Measurements from ENCODE around the gene KIF26A.

Gene KIF26A

DNA sequence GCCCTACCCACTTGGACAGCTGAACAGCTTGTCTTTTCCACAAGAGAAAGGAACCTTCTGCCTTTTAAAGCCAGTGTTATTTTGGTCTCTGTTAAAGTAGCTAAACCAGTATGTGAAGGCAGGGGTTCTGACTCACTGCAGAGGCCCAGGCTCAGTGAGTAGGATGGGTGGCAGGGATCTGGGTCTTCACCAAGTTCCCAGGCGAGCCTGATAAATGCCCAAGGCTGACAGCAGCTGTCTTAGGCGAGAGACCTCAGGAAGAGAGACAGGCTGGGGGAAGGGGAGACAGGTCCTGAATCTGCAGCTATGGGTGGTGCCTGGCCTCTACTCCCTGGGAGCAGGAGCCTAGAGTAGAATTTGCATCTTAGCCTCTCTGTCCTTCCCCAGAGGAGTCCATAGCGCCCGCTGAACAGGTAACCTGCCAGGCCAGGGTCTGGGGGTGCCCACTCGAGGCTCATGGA lies 18.1 kb upstream of the KIF26A start:
- TF ChIP-seq POLR2A (IDR thresholded peaks at IDR 0.05; ENCODE audit: low read length) (no peak), GATA1 (IDR thresholded peaks at IDR 0.05; ENCODE audit: low read depth, low read length) (no peak)
- DNase-seq: no peak

DNA sequence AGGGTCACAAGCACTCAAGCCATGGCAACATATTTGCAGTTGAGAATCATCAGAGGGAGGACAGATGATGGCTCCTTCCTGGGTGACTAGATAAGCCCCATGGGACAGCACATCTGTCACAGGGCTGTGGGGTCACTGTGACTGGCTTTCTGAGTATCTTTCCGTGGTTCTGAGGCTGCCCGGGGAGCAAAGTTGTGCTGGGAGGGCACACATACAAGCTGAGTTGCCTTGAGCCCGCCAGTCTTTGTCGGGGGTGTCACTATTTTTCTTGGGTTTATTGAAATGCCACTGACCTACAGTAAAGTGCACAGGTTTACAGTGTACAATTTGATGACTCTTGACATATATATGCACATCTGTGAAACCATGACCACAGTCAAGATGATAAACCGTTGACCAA lies 17.2 kb upstream of the KIF26A start:
- TF ChIP-seq POLR2A (IDR thresholded peaks at IDR 0.05; ENCODE audit: low read length) (no peak), GATA1 (IDR thresholded peaks at IDR 0.05; ENCODE audit: low read depth, low read length) (no peak)
- DNase-seq: no peak

DNA sequence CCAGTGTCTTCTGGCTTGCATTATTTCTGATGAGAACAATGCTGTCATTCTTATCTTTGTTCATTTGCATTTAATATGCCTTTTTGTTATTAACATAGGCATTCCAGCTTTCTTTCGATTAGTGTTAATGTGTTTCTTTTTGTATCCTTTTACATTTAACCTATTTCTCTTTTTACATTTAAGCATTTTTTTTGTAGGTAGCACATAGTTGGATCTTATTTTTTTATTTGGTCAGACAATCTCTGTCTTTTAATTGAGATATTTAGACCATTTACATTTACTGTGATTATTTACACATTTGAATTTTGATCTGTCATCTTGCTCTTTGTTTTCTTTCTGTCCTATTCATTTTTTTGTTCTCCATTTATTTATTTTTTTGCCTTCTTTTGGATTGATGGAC lies 14.5 kb upstream of the KIF26A start:
- TF ChIP-seq POLR2A (IDR thresholded peaks at IDR 0.05; ENCODE audit: low read length) (no peak), GATA1 (IDR thresholded peaks at IDR 0.05; ENCODE audit: low read depth, low read length) (no peak)
- no peak for DNase-seq

DNA sequence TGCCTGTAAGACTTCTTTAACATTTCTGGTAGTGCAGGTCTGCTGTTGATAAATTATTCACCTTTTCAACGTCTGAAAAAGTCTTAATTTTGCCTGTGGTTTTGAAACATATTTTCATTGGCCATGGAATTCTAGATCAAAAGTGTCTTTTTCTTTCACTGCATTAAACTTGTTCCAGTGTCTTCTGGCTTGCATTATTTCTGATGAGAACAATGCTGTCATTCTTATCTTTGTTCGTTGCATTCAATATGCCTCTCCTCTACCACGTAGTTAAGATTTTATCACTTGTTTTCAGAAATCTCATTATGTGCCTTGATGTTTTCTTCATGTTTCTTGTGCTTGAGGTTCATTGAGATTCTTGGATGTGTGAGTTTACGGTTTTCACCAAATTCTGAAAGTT lies 13.4 kb upstream of the KIF26A start:
- DNase-seq: no peak

DNA sequence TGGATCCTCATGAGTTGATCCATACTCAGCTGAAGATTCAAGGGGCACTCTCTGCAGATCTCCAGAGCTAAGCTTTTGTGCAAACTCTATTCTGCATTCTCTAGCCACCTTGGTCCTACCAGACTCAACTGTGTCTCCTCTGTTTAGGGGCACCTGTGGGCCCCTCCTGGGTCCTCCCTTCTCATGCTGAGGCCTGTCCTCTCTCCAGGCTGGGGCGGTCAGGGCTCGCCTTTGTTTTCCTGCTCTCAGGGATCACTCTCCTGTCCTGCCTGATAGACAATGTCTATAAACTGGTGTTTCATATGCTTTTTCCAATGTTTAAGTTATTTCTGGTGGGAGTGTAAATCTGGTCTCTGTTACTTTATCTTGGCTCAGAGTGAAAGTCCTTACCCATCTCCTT lies 11.6 kb upstream of the KIF26A start:
- TF ChIP-seq GATA1 (IDR thresholded peaks at IDR 0.05; ENCODE audit: low read depth, low read length) (no peak), POLR2A (IDR thresholded peaks at IDR 0.05; ENCODE audit: low read length) (no peak)
- no peak for DNase-seq

More for the DNA sequence above, 13.4 kb upstream of the KIF26A start:
- TF ChIP-seq POLR2A (IDR thresholded peaks at IDR 0.05; ENCODE audit: low read length): no peak
- TF ChIP-seq GATA1 (IDR thresholded peaks at IDR 0.05; ENCODE audit: low read depth, low read length): no peak

DNA sequence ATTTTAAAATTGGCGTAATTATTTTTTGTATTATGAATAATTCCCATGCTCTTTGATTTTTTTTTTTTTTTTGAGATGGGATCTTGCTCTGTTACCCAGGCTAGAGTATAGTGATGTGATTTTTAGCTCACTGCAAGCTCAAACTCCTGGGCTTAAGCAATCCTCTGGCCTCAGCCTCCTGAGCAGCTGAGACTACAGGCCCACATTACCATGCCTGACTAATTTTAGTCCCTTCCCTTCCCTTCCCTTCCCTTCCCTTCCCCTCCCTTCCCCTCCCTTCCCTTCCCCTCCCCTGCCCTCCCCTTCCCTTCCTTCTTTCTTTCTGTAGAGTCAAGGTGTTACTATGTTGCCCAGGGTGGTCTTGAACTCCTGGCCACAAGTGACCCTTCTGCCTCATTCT lies 9.4 kb upstream of the KIF26A start:
- DNase-seq: no peak
- TF ChIP-seq POLR2A (IDR thresholded peaks at IDR 0.05; ENCODE audit: low read length): no peak
- TF ChIP-seq GATA1 (IDR thresholded peaks at IDR 0.05; ENCODE audit: low read depth, low read length): no peak

DNA sequence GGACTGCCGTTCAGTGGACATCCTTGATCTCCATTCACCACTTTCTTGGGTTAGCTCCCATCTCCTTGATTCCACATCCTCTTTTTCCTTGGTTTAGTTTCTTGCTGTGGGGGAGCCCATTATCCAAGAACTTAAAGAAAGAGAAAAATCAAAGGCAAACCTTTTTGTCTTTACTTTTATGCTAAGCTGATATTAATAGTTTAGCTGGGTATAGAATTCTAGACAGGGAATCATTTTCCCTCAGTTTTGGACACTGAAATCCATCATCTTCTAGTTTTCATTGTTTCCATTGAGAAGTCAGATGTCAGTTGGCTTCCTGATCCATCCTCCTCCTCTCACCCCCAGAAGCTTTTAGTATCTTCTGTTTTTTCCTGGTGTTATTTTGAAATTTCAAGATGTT lies 8.8 kb upstream of the KIF26A start:
- TF ChIP-seq POLR2A (IDR thresholded peaks at IDR 0.05; ENCODE audit: low read length) (no peak), GATA1 (IDR thresholded peaks at IDR 0.05; ENCODE audit: low read depth, low read length) (no peak)
- no peak for DNase-seq

DNA sequence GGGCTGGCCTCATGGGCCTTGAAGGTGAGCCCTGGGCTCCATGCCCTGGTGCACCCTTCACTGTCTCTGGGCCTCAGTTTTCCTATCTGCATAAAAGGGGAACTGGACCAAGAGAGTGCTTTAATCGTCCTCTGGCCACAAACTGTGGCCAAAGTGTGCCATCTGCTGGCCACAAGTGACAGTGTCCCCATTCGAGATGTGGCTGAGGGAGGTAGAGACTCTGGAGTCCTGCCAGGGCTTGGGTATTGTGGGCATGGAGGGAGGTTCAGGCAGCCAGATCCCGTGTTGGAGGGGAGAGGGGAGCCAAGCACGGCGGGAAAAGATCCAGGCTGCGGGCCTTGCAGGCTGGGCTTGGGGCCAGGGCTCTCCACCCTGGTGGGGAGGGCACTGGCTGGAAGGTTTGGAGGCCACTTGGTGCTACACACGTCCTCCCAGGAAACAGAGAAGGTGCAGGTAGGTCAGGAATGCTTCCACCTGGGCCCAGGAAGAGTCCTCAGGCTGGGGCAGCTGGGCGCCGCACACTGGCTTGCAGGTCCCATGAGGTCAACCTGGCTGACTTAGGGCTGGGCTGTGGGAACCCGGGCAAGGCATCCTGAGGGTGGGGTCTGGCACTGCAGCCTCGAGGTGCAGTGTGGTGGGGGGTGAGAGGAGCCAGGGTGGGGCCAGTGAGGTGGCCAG lies 7.3 kb upstream of the KIF26A start:
- no peak for TF ChIP-seq GATA1 (IDR thresholded peaks at IDR 0.05; ENCODE audit: low read depth, low read length)
- no peak for TF ChIP-seq POLR2A (IDR thresholded peaks at IDR 0.05; ENCODE audit: low read length)
- peak in 1 of 2 experiments; percentile 38 for DNase-seq

DNA sequence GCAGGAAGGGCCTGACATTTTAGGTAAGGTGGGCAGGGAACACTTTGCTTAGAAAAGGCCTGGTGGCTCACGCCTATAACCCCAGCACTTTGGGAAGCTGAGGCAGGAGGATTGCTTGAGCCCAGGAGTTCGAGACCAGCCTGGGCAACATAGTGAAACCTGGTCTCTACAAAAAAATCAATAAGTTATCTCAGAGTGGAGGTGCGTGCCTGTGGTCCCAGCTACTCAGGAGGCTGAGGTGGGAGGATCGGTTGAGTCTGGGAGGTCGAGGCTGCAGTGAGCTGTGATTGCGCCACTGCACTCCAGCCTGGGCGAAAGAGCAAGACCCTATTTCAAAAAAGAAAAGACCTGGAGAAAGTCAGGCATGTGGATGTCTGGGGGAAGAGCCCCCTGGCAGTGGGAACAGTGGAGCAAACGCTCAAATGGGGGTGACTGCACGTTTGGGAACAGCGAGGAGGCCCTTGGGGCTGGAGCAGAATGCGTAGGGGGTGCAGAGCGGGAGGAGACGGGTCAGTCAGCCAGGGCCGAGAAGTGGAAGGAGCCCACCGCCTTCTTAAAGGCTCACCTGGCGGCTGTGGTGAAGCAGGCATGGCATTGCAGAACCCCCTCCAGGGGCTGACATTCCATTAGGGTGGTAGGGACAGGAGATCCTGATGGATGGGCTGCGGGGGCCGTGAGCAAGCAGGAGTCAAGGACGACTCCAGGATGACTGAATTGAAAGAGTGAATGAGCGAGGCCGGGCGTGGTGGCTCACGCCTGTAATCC lies 6.2 kb upstream of the KIF26A start:
- DNase-seq: no peak
- TF ChIP-seq POLR2A (IDR thresholded peaks at IDR 0.05; ENCODE audit: low read length) (no peak), GATA1 (IDR thresholded peaks at IDR 0.05; ENCODE audit: low read depth, low read length) (no peak)

DNA sequence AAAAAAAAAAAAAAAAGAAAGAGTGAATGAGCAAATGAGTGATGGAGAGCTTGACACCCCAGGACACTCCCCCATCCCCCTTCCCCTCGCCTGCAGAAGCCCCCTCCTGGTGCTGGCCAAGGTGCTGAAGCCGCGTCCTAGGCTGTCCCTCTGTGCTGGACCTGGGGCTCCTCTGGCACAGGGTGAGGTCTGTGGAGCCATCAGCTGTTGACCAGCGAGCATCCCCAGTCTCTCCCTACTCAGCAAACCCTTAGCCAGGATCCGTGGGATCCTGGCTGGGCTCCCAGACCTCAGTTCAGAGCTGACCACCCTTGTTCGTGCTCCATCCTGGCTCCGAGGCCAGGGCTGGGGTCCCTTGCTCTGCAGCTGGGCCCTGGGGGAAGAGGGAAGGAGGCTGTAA lies 5.4 kb upstream of the KIF26A start:
- no peak for DNase-seq
- no peak for TF ChIP-seq POLR2A (IDR thresholded peaks at IDR 0.05; ENCODE audit: low read length)
- no peak for TF ChIP-seq GATA1 (IDR thresholded peaks at IDR 0.05; ENCODE audit: low read depth, low read length)

DNA sequence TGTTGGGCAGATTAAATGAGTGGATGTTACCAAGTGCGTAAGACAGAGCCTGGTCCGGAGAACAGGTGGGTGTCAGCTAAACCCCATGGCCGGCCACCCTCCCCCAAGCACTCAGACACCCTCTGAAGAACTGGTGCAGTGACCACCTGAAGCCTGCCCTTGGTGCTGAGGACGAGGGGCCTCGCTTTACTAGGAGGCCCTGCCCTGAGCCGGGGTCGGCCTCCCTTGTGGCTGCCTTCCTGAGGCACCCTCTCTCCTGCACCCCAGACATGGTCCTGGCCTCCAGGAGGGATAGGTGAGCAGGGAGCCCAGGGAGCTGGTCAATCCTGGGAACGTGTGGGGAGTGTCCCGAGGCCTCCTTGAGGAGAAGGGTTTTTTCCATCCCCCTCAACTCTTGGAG lies 4.9 kb upstream of the KIF26A start:
- no peak for DNase-seq

DNA sequence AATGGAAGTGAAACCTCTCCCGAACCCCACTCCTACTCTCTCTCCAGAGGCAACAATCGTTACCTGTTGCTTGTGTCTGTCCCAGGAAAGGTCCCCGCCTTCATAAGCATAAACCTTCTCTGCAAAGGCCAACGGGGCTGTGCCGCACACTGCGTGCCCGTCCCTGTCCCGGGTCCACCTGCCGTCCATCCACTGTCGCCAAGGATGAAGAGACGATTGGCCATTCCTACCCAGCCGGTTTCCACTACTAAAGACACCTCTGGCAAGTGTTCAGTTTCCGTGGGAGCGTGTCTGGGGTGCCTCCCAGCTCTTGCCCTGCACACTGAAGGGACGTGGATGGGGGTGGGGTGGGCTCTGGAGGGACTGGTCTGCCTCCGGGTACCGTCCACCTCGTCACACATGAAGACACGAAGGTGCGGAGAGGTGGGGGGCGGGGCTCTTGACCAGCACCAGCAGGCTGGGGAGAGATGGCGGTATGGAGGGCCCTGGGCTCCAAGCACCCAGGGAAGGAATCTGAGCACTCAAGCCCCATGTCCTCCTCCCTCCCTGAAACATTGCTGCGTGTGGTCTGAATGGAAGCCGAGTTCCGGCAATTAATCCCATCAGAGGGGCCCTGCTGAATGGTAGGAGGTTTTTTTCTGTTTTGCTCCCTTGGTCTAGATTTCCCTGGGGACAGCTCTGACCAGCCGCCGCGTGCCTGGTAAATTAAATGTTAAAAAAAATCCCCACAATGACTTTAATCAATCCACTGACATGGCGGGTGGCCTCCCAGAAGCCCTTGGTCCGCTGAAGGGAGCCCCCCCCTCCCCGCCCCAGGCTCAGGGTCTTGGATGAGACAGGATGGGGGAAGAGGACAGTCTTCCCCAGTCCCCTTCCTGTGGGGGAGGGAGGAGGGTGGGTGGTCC lies 4.1 kb upstream of the KIF26A start:
- TF ChIP-seq GATA1 (IDR thresholded peaks at IDR 0.05; ENCODE audit: low read depth, low read length): no peak
- TF ChIP-seq POLR2A (IDR thresholded peaks at IDR 0.05; ENCODE audit: low read length): no peak

More for the DNA sequence above, 4.9 kb upstream of the KIF26A start:
- TF ChIP-seq POLR2A (IDR thresholded peaks at IDR 0.05; ENCODE audit: low read length) (no peak), GATA1 (IDR thresholded peaks at IDR 0.05; ENCODE audit: low read depth, low read length) (no peak)

DNA sequence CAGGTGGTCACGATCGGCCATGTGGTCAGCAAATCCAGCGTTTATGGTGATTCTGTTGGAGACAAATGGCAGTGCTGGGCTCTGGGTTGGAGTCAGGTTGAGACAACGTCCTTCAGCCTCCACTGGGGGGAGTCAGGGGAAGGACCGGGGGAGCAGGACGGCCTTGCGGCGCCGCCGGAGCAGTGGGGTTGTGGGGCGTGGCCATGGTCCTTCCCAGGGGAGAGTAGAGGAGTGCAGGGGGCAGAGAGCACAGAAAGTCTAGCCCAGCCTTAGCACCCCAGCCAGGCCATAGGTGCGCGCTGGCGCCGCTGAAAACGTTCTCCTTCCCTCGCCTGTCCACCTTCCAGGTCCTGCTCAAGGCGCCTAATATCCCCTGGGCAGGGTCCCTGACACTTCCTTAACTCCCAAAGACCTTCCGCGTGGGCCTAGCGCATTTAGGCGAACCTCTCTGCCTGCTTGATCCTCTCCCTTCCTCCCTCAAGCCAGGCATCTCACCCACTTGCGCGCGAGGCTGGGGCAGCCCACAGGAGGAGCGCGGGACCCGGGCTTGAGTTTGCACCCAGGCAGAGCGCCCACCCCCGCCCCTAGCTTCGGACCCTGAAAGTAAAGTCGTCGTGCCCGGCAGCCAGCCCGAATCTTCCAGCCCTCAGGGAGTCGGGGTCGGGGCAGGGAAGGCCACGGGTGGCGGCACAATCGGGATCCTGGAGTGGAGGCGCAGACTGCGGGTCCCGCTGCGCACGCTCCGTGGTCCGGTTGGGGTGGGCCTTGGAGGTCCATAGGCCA lies 3.1 kb upstream of the KIF26A start:
- no peak for TF ChIP-seq POLR2A (IDR thresholded peaks at IDR 0.05; ENCODE audit: low read length)
- no peak for TF ChIP-seq GATA1 (IDR thresholded peaks at IDR 0.05; ENCODE audit: low read depth, low read length)
- peak; percentile 22 to 23 for DNase-seq

More for the DNA sequence above, 4.1 kb upstream of the KIF26A start:
- no peak for DNase-seq
